Endometrial microvascular endothelial cells (primary cell): ENCODE data around the gene IL26. TPM values are rescaled to one million over a fixed set of nuclear protein-coding genes. Genes with fewer than 3 reads are reported as not detected.

Experiments
- in situ Hi-C: cut with HindIII; loops from 2 replicates; pipeline ENCODE4 v1.10.0; 2017; ENCODE audit warnings: low sequenced_read_pairs, low pct_unique_long_range_greater_than_20kb; ENCODE audit errors: inconsistent ontology term
- total RNA-seq: library from RNA; depleted of rRNA; stranded (reverse); fragments of >200 nt; gene quantifications from one replicate; pipeline ENCODE4 v1.2.3, GENCODE V29; 2015; ENCODE audit errors: inconsistent ontology term

The IL26 gene
- not detected for total RNA-seq

- in situ Hi-C loops: no loop called here
These were observed at the start of gene IL26 for GRCh38 chr12:68225576-68226476. Gene IL26 (minus strand): TSS chr12:68225810. CDS start chr12:68225756, 54 bp downstream.

GRCh38 chr12:68272732-68273131, 47.1 kb upstream of the IL26 start:
- in situ Hi-C loops: no loop called here

- in situ Hi-C loops: no loop called here
These were observed 45.7 kb upstream of the IL26 start for GRCh38 chr12:68271346-68271745.

- in situ Hi-C loops: no loop called here
These were observed 44.7 kb upstream of the IL26 start for GRCh38 chr12:68270358-68270757.

- in situ Hi-C loops: no loop called here
These were observed 44.2 kb upstream of the IL26 start for GRCh38 chr12:68269779-68270178.

- in situ Hi-C loops: no loop called here
These were observed 43.4 kb upstream of the IL26 start for GRCh38 chr12:68268967-68269366.

- in situ Hi-C loops: no loop called here
These were observed 42.3 kb upstream of the IL26 start for GRCh38 chr12:68267892-68268396.

GRCh38 chr12:68264857-68265256, 39.2 kb upstream of the IL26 start:
- in situ Hi-C loops: no loop called here

GRCh38 chr12:68264158-68264855, 38.7 kb upstream of the IL26 start:
- in situ Hi-C loops: no loop called here

GRCh38 chr12:68263366-68263765, 37.8 kb upstream of the IL26 start:
- in situ Hi-C loops: no loop called here

- in situ Hi-C loops: no loop called here
These were observed 36.3 kb upstream of the IL26 start for GRCh38 chr12:68261896-68262295.

GRCh38 chr12:68260153-68260552, 34.5 kb upstream of the IL26 start:
- in situ Hi-C loops: no loop called here

- in situ Hi-C loops: no loop called here
These were observed 33.8 kb upstream of the IL26 start for GRCh38 chr12:68259318-68259940.

- in situ Hi-C loops: no loop called here
These were observed 27.9 kb upstream of the IL26 start, which contains the start of gene IL22 for GRCh38 chr12:68253504-68253903. Gene IL22 (minus strand): TSS chr12:68253604. CDS start chr12:68253448, 156 bp downstream.

GRCh38 chr12:68252077-68252476, 26.5 kb upstream of the IL26 start:
- in situ Hi-C loops: no loop called here

- in situ Hi-C loops: no loop called here
These were observed 24.8 kb upstream of the IL26 start for GRCh38 chr12:68250454-68250853.

GRCh38 chr12:68247785-68248184, 22.2 kb upstream of the IL26 start:
- in situ Hi-C loops: no loop called here

GRCh38 chr12:68246350-68246749, 20.7 kb upstream of the IL26 start:
- in situ Hi-C loops: no loop called here
